ENCODE results near the gene IGFL4.

IGFL4 gene

DNA sequence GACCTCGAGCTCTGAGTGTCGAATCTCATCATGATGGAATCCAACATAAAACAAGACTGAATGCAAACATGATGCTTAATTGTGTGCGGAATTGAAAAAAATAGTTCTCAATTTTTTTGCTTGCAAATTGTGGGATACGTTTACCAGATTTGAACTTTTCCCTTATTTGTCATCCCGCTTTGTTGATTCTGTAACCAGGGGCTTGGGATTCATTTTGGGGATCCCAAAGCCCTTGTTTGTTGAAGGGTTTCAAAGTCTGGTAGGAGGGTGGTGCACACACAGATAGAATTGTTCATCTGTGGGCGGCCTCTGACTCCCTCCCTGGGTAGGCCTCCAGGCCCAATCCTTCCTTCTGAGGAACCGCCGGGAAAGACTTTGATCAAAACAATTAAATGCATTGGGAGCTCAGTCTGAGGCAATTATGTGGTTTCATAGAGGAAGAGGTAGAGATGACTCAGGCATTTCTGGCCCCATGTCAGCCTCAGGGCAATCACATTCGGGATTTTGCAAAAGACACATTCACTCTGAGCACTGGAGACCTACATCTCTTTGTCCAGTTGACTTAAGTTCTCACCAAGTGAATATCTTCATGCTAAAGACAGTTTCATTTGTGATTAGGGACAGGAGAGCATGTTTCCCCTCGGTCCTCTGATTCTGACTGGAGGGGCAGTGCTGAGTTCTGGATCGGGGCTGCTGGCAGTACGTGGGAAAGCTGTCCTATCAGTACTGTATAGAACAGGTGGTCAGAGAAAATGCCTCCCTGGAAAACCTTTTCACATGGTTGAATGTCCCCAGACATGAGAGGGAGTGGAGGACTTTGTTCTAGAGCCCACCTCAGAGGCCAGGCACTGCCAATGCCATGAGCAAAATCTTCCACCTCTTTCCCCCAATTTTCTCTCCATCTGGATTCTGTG is 27.8 kb upstream of the IGFL4 start:
- TF ChIP-seq, protein P1, sequence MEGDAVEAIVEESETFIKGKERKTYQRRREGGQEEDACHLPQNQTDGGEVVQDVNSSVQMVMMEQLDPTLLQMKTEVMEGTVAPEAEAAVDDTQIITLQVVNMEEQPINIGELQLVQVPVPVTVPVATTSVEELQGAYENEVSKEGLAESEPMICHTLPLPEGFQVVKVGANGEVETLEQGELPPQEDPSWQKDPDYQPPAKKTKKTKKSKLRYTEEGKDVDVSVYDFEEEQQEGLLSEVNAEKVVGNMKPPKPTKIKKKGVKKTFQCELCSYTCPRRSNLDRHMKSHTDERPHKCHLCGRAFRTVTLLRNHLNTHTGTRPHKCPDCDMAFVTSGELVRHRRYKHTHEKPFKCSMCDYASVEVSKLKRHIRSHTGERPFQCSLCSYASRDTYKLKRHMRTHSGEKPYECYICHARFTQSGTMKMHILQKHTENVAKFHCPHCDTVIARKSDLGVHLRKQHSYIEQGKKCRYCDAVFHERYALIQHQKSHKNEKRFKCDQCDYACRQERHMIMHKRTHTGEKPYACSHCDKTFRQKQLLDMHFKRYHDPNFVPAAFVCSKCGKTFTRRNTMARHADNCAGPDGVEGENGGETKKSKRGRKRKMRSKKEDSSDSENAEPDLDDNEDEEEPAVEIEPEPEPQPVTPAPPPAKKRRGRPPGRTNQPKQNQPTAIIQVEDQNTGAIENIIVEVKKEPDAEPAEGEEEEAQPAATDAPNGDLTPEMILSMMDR (IDR thresholded peaks at IDR 0.05) = no peak

DNA sequence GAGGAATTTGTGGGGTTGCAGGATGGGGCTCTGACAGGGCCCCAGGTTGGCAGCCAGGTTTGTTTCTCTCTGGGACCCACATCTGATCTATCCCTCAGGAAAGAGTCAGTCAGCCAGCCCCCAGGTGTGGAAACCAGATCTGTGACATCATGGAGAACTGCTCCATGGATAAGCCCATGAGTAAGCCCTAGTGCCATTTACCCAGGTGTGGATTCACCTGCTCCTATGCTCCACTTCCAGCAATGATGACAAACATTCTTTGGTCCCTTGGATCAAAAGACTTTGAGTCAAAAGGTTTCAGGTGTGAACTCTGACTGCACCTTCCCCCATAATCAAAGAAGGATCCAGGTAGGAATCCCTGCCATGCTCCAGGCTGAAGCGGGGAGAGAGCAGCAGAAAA is 26.9 kb upstream of the IGFL4 start:
- TF ChIP-seq, protein P1 (IDR thresholded peaks at IDR 0.05) = no peak

DNA sequence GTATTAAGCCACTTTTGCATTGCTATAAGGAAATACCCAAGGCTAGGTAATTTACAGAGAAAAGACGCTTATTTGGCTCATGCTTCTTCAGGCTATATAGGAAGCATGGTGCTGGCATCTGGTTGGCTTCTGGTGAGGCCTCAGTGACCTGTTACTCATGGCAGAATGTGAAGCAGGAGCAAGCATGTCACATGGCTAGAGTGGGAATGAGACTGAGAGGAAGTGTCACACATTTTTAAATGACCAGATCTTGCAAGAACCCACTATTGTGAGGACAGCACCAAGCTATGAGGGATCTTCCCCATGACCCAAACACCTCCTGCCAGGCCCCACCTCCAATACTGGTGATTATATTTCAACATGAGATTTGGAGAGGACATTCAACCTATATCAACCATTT is 25.7 kb upstream of the IGFL4 start:
- TF ChIP-seq, protein P1 (IDR thresholded peaks at IDR 0.05) = no peak

DNA sequence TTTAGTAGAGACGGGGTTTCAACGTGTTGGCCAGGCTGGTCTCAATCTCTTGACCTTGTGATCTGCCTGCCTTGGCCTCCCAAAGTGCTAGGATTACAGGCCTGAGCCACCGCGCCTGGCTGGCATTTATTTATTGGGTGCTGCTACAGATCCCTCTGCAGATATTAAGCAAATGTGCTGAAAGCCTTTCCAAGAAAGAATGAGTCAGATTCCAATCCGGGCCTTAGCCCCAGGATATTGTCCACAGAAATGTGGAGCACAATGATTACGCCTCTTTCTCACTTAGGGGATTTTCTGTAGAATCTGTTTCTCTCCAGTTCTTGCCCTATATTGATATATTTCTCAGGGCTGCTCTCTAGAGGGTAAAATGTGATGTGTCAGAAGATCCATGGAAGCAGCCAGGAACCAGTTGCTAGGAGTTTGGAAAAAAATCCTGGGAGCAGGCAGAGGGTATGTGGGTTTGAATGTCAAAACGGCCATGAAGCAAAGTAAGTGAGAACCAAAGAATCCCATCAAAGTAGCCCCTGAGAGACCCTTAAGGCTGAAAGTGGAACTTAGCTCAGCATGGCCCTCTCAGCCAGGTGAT is 24.8 kb upstream of the IGFL4 start:
- TF ChIP-seq, protein P1 (IDR thresholded peaks at IDR 0.05) = no peak

GRCh38 chr19:46063201-46063600 is 22.4 kb upstream of the IGFL4 start:
- TF ChIP-seq, protein P1 (IDR thresholded peaks at IDR 0.05) = no peak

- TF ChIP-seq, protein P1 (IDR thresholded peaks at IDR 0.05) = no peak
These were observed 19.2 kb upstream of the IGFL4 start for GRCh38 chr19:46060012-46060411.

DNA sequence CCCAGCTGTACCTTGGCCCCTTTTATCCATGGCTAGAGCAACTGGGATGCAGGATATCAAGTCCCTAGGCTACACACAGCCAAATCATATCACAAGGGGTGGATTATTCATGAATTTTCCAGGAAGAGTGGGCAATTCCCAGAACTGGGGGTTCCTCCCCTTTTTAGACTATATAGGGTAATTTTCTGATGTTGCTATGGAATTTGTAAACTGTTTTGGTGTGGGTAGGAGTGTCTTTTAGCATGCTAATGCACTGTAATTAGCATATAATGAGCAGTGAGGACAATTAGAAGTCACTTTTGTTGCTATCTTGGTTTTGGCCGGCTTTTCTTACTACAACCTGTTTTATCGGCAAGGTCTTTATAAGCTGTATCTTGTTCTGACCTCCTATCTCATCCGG is 18.0 kb upstream of the IGFL4 start:
- TF ChIP-seq, protein P1 (IDR thresholded peaks at IDR 0.05) = no peak
